Gastroesophageal sphincter (tissue), 4 donors: ENCODE measurements around the gene DRC7. TPM values are rescaled to one million over a fixed set of nuclear protein-coding genes. Genes with fewer than 3 reads are reported as not detected.

Experiments
- ATAC-seq: fragments of 150-250 bp; one replicate; pipeline ENCODE4 v1.9.1; 2016; ENCODE audit warnings: mild to moderate bottlenecking, moderate library complexity
- H3K27ac ChIP-seq, 4 donors: fragments of 200-600 bp; sonication (generic) in 3 of 4; 1 replicate in 3 of 4; 2 replicates in 1 of 4; pipeline ENCODE4 v1.5.1; 2016 to 2019
- H3K27me3 ChIP-seq: fragments of 200-600 bp; sonication (generic); one replicate; pipeline ENCODE4 v1.5.1; 2019
- H3K36me3 ChIP-seq, 2 donors: fragments of 200-600 bp; sonication (generic); one replicate each; pipeline ENCODE4 v1.5.1; 2019; ENCODE audit warnings: control low read depth in 1 of 2
- H3K4me1 ChIP-seq, 3 donors: fragments of 200-600 bp; sonication (generic); 1 replicate in 2 of 3; 2 replicates in 1 of 3; pipeline ENCODE4 v1.5.1; 2016 to 2019; ENCODE audit warnings: control low read depth in 2 of 3
- H3K4me3 ChIP-seq, 2 donors: fragments of 200-600 bp; sonication (generic); one replicate each; pipeline ENCODE4 v1.5.1; 2019; ENCODE audit warnings: mild to moderate bottlenecking in 1 of 2, moderate library complexity in 1 of 2
- H3K9me3 ChIP-seq, 3 donors: fragments of 200-600 bp; sonication (generic); one replicate each; pipeline ENCODE4 v1.5.1; 2017 to 2019; ENCODE audit warnings: control low read depth in 2 of 3
- EP300 ChIP-seq: sonication (generic); formaldehyde crosslinking; IDR thresholded peaks from one replicate; pipeline ENCODE4 v1.6.1; 2017; ENCODE audit warnings: antibody characterized with exemption, mild to moderate bottlenecking
- POLR2A ChIP-seq, 2 donors: fragments of 450-650 bp; IDR thresholded peaks; one replicate each; pipeline ENCODE4 v1.6.1; 2017; ENCODE audit warnings: antibody characterized with exemption in 2 of 2, mild to moderate bottlenecking in 2 of 2, moderate library complexity in 1 of 2
- POLR2AphosphoS5 ChIP-seq: sonication (generic); formaldehyde crosslinking; IDR thresholded peaks from one replicate; pipeline ENCODE4 v1.6.1; 2017; ENCODE audit warnings: antibody characterized with exemption
- WGBS, 2 donors: methylation state at CpG; one replicate each; pipeline ENCODE4 v1.1.5; 2018; ENCODE audit warnings: low coverage in 1 of 2; 5-methylcytosine and 5-hydroxymethylcytosine counted together
- total RNA-seq, 4 donors: library from RNA; depleted of rRNA; stranded (reverse); fragments of >200 nt; gene quantifications; one replicate each; pipeline ENCODE4 v1.1.0, GENCODE V29; 2016
- TF ChIP-seq, protein P1 (sequence below), 4 experiments: fragments of 200-600 bp in 2 of 4; fragments of 450-650 bp in 2 of 4; sonication (generic) in 1 of 4; IDR thresholded peaks; one replicate each; pipeline ENCODE4 v1.5.1; 2017 to 2019; ENCODE audit warnings: antibody characterized with exemption in 4 of 4, mild to moderate bottlenecking in 2 of 4, moderate library complexity in 2 of 4

Gene DRC7, protein sequence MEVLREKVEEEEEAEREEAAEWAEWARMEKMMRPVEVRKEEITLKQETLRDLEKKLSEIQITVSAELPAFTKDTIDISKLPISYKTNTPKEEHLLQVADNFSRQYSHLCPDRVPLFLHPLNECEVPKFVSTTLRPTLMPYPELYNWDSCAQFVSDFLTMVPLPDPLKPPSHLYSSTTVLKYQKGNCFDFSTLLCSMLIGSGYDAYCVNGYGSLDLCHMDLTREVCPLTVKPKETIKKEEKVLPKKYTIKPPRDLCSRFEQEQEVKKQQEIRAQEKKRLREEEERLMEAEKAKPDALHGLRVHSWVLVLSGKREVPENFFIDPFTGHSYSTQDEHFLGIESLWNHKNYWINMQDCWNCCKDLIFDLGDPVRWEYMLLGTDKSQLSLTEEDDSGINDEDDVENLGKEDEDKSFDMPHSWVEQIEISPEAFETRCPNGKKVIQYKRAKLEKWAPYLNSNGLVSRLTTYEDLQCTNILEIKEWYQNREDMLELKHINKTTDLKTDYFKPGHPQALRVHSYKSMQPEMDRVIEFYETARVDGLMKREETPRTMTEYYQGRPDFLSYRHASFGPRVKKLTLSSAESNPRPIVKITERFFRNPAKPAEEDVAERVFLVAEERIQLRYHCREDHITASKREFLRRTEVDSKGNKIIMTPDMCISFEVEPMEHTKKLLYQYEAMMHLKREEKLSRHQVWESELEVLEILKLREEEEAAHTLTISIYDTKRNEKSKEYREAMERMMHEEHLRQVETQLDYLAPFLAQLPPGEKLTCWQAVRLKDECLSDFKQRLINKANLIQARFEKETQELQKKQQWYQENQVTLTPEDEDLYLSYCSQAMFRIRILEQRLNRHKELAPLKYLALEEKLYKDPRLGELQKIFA
- total RNA-seq, result under 1 TPM in 1 of 4 donors, not detected in 3; 0.15 TPM

DNA sequence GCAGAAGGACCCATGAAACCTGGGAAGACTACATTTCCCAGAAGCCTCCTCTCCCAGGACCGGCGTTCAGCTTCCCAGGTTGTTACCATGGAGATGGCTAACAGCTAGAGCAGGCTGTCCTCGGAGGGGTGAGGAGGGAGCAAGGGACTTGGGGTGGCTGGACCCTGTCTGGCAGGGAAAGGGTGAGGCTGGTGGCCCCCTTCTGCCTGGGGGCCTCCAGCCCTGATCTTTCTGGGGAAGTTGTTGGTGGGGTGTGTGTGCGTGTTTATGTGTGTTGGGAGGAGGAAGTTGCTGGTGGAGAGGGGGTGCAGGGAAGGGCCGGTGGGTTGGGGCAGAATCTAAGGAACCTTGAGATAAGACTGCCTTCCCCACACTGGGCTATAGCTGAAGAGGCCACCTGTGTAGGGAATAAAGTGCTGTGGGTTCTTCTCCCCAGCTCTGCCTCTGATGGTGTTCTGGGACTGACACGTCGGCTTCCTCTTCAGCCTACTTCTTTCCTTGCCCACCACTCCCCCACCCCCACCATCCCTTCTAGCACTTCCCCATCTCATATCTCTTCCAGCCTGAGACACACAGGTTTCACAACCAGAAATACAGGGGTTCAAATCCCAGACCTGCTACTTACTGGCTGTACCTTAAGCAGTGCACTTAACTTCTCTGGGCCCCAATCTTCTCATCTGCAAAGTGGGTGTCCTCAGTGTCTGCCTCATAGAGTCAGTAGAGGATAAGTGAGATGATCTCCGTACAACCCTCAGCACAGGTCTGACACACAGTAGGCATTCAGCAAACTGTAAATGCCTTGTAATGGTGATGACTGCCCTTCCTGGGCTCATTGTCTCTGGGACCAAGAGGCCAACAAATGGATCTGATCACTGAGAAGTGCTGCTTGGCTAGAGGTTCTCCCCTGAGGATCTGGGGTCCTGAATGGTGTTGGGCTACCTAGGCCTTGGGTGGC lies at the start of gene DRC7:
Gene DRC7 (plus strand): TSS at position 82 of the 955 bp plus-strand sequence. CDS start 3,144 bp downstream, outside the sequence.
- Histone ChIP-seq H3K4me1 (no peaks in the 10 kb centered on the region), H3K4me3 (peak within 1 kb of the TSS in 1 of 2 donors; percentile 25), H3K27ac (no peak within 1 kb of the TSS), H3K9me3 (no peaks in the 10 kb centered on the region), H3K36me3 (no peaks in the 10 kb centered on the region), H3K27me3 (peaks cover 16% of the 10 kb centered on the region)
- TF ChIP-seq, protein P1, sequence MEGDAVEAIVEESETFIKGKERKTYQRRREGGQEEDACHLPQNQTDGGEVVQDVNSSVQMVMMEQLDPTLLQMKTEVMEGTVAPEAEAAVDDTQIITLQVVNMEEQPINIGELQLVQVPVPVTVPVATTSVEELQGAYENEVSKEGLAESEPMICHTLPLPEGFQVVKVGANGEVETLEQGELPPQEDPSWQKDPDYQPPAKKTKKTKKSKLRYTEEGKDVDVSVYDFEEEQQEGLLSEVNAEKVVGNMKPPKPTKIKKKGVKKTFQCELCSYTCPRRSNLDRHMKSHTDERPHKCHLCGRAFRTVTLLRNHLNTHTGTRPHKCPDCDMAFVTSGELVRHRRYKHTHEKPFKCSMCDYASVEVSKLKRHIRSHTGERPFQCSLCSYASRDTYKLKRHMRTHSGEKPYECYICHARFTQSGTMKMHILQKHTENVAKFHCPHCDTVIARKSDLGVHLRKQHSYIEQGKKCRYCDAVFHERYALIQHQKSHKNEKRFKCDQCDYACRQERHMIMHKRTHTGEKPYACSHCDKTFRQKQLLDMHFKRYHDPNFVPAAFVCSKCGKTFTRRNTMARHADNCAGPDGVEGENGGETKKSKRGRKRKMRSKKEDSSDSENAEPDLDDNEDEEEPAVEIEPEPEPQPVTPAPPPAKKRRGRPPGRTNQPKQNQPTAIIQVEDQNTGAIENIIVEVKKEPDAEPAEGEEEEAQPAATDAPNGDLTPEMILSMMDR (IDR thresholded peaks at IDR 0.05), result no peak
- no peak for TF ChIP-seq POLR2A (IDR thresholded peaks at IDR 0.05)
- TF ChIP-seq EP300, result no peak
- TF ChIP-seq POLR2AphosphoS5, result no peak
- peak; percentile 48 for ATAC-seq
- 0 to 100% methylated on average over 1 to 2 of the region's 8 CpGs for WGBS, 2 donors

DNA sequence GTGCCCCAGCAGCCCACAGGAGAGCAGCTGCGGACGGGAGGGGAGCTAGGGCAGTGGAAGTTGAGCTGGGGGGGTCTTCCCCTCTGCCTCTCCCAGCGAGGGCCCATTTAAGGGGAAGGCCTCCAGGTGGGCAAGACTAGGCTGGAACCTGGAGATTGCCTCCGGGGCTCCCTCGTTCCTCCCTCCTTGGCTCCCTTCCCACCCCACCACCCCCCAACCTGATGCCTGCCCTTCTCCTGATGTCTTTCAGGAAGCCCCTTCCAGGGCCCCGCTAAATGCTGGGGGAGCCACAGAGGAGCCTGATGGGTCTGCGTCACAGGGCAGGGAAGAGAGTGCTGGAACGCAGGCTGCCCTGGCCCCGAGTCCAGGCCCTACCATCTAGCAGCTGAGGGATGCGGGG lies 49.4 kb upstream of the DRC7 start:
- TF ChIP-seq, protein P1 (IDR thresholded peaks at IDR 0.05), result no peak
- TF ChIP-seq POLR2A (IDR thresholded peaks at IDR 0.05), result no peak
- TF ChIP-seq EP300, result no peak
- TF ChIP-seq POLR2AphosphoS5, result no peak
- ATAC-seq, result no peak
- H3K9me3 ChIP-seq, result no peaks in the 10 kb centered on the region
- H3K4me1 ChIP-seq, result peaks cover 0 to 42% (median 4%) of the 10 kb centered on the region in 3 donors
- WGBS, 2 donors, result no CpG with 5 or more reads among the region's 10 CpGs
- peaks cover 37% of the 10 kb centered on the region for H3K27me3 ChIP-seq
- H3K36me3 ChIP-seq, result no peaks in the 10 kb centered on the region
- peak overlapping the region in 3 of 4 donors; percentile 31 to 65 (median 43) for H3K27ac ChIP-seq
- H3K4me3 ChIP-seq, result no peak overlapping the region

DNA sequence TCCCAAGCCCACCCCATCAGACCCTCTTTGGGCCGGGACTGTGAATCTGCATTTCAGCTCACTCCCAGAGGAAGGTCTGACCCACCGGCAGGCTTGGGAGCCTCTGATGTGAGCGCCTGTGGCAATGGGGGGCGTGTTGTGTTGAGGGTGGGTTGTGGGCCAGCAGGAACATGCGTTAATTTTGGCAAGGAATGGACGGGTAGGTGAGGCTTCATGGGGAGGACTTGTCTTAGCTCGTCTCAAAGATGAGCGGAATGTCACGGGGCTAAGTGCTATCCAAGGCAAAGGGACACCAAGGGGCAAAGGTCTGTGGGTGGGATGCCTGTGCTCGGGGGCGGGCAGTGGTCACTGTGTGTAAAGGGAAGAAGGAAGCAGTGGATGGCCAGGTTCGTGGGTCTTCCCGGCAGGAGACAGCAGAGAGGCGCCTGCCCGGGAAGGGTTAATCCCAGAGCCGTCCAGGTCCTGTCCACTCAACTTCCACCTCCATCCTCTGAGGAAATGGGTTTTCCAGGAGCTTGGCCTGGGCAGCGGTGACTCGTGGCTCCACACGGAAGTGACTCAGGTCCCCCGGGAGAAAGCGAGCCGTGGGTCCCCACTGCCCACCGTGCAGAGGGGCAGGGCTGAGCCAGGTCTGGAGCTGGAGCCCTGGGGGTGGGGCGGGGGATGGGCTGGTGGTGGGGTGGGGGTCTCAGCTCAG lies 48.8 kb upstream of the DRC7 start:
- Histone ChIP-seq H3K4me1 (peaks cover 0 to 42% (median 4%) of the 10 kb centered on the region in 3 donors), H3K9me3 (no peaks in the 10 kb centered on the region), H3K27me3 (peaks cover 37% of the 10 kb centered on the region), H3K27ac (peak overlapping the region in 3 of 4 donors; percentile 63 to 66 (median 65)), H3K4me3 (no peak overlapping the region), H3K36me3 (no peaks in the 10 kb centered on the region)
- peak; percentile 57 for ATAC-seq
- 53 to 64% methylated on average over 5 to 9 of the region's 24 CpGs for WGBS, 2 donors
- TF ChIP-seq POLR2AphosphoS5, result peak; percentile 26
- TF ChIP-seq POLR2A (IDR thresholded peaks at IDR 0.05), result no peak

DNA sequence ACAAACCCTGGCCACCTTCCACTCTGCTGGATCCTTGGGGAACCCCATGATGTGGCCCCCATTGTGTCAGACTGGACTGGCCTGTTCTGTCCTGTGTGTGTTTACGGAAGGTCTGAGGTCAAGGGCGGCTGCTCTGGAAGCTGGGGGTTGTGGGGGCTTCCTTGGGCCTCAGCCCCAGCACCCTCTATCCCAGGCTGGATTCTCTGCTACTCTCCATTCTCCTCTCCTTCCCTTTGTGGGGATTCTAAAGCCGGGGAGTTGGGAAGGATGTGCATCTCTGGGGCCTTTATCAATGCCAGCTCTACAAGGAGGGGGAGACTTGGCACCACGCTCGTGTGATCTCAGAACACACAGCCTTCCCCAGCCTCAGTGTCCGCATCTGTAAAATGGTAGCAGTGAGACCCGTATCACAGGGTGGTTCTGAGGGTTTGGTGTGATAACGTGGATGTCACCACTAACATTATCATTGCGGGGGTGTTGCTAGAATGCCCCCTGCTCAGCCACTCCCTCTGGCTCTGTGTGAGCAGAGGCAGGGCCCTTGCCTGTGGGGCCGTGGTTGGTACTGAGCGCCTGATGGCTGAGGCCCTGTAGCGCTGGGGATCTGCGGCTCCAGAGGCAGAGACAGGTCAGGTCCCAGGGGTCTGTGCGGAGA lies 48.1 kb upstream of the DRC7 start:
- Histone ChIP-seq H3K36me3 (no peaks in the 10 kb centered on the region), H3K4me1 (peaks cover 0 to 42% (median 4%) of the 10 kb centered on the region in 3 donors), H3K9me3 (no peaks in the 10 kb centered on the region), H3K4me3 (no peak overlapping the region), H3K27ac (peak overlapping the region in 3 of 4 donors; percentile 63 to 66 (median 65)), H3K27me3 (peaks cover 43% of the 10 kb centered on the region)
- TF ChIP-seq, protein P1 (IDR thresholded peaks at IDR 0.05), result no peak
- no peak for TF ChIP-seq EP300
- no peak for TF ChIP-seq POLR2A (IDR thresholded peaks at IDR 0.05)
- no peak for TF ChIP-seq POLR2AphosphoS5
- WGBS, 2 donors, result 50 to 82% methylated on average over 1 to 2 of the region's 14 CpGs
- no peak for ATAC-seq
